Ureter (tissue), 1 donor: ENCODE results near the gene PNLIPRP3. TPM values are rescaled to one million over a fixed set of nuclear protein-coding genes. Genes with fewer than 3 reads are reported as not detected.

Source experiments
- DNase-seq: peaks from one replicate; pipeline ENCODE4 v3.0.0-alpha.2; 2020; ENCODE audit warnings: low spot score
- total RNA-seq: library from RNA; stranded (reverse); gene quantifications from one replicate; pipeline ENCODE4 v1.2.4, GENCODE V29; 2023
- donor health status: DM: yes; HTN: yes; CAD: no.

Gene PNLIPRP3
- total RNA-seq, 1 donor from 2014 or later = not detected

DNA sequence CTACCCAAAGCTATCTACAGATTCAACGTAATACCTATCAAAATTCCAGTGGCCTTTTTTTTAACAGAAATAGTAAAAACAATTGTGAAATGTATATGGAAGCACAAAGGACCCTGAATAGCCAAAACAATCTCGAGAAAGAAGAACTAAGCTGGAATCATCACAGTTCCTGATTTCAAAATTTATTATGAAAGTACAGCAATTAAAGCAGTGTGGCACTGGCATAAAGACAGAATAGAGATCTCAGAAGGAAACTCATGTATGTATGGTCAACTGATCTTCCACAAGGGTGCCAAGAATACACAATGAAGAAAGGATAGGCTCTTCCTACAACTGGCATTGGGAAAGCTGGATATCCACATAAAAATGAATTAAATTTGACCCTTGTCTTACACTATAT is 23.2 kb downstream of the PNLIPRP3 start:
- DNase-seq = no peak

GRCh38 chr10:116451711-116452337 is 24.2 kb downstream of the PNLIPRP3 start:
- DNase-seq = no peak

- DNase-seq = no peak
Measured at GRCh38 chr10:116452338-116452720, 24.7 kb downstream of the PNLIPRP3 start.

- DNase-seq = no peak
Measured at GRCh38 chr10:116457488-116457887, 29.8 kb downstream of the PNLIPRP3 start.

DNA sequence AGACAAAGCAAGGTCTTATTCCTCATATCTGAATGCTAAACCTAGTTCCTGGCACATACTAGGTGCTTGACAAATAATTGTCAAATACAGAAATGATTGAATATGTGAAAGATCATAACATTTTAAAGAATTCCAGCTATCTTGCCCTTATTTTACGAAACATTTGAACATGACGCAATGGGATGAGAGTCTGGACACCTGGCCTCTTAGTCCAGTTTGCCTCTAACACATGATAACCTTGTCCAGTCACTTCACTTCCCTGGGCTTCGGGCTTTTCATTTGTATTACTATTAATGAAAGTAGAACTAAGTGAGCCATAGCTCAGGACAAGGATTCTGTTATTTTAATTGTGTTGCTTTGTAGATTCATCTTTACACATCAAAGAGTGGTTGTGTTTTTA is 32.6 kb downstream of the PNLIPRP3 start:
- DNase-seq = no peak

DNA sequence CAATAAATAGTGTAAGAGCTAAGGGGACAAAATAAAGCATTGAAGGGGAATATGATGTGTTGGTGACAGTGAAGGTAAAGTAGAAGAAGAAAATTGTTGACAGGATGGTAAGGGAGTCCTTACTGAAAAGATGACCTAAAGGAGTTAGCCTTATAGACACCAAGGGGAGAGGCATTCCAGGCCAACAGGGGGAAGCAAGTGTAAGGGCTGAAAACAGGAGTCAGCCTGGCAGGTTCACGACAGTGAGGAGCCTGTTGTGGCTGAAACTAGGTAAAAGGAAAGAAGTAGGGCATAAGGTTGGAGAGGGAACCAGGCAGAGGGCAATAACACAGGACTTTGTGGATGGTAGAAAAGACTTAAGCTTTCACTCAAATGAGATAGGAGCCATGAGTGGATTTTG is 34.0 kb downstream of the PNLIPRP3 start:
- DNase-seq = no peak

DNA sequence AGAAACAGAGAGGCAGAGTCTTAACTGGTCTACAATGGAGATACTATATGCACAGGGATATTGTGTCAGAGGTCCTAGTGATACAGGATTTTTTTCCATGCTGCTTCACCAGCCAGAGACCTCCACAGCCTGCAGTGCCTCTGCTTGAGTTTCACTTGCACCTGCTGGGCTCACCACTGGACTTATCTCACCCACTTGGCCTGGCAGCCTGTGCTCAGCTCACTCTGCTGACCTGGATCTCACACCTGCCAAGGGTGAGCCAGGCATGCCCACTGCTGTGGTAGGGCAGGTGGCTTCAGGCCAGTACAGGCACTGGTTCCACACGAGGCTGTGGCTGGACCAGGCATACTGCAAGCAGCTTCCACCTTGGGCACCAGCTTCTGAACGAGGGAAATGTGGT is 36.6 kb downstream of the PNLIPRP3 start:
- no peak for DNase-seq

DNA sequence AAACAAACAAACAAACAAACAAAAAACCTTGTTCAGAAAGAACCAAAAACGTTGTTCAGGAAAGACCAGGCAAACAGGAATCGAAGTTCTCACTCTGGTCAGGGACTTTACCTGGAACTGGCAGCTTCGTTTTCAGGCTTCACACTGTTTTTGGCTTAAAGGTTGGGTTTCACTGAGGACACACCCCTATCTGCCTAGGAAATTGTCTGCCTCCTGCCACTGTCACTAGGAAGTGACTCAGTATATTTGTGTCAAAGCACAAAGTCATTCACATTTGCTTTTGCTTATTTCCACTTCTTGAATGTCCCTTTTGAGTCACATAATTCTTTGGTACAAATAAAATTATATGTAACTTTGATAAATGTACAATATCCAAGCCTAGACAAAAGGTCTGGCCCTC is 37.9 kb downstream of the PNLIPRP3 start:
- DNase-seq = no peak

DNA sequence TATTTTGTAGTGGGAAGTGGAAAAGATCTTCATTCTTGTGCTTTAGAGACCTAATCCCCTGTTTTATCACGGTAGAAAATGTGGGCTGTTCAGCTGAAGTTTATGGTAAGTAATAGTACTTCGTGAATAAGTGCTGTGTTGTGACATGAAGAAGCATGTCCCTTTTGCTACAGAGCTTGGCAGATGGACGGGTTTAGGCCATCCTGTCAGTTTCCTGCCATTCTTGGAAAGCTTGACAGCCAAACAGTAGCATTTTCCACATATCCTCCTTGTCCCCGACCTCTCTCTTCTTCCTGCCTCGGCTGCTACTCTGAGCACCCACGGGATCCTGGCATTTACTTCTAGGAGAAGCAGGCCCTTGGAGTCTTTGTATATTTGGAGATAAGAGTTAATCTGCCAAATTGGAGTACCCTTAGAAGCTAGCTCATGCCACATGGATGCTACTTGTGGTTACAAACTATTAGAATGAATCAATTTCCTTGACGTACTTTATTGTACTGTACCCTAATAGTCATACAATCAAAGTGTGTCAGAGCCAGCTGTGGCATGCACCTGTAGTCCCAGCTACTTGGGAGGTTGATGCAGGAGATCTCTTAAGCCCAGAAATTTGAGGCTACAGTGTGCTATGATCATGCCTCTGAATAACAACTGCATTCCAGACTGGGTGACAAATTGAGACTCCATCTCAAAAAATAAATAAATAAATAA is 39.2 kb downstream of the PNLIPRP3 start:
- no peak for DNase-seq

GRCh38 chr10:116469437-116469836 is 41.8 kb downstream of the PNLIPRP3 start:
- DNase-seq = no peak

GRCh38 chr10:116470071-116470470 is 42.4 kb downstream of the PNLIPRP3 start:
- DNase-seq = no peak

- no peak for DNase-seq
Measured at GRCh38 chr10:116470768-116471415, 43.2 kb downstream of the PNLIPRP3 start.

DNA sequence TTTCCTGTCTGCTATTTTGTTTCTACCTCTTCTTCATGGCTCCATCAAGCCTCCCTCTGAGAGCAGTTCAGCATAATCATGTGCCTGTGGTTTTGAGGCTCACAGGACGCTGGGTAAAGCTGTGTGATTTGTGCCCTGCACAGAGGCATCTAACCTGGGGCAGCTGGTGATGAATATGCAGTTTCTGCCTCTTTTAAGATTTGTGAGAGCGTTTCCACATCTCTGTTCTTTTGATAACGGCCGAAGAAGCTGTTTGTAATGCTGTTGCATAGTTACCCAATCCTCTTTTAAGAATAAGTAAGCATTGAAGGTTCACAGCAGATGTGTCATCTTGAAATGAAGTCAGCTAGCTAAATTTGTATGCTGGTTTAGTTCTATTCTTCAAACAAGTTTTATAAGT is 45.2 kb downstream of the PNLIPRP3 start:
- no peak for DNase-seq

- DNase-seq = no peak
Measured at GRCh38 chr10:116475866-116476265, 48.2 kb downstream of the PNLIPRP3 start.

DNA sequence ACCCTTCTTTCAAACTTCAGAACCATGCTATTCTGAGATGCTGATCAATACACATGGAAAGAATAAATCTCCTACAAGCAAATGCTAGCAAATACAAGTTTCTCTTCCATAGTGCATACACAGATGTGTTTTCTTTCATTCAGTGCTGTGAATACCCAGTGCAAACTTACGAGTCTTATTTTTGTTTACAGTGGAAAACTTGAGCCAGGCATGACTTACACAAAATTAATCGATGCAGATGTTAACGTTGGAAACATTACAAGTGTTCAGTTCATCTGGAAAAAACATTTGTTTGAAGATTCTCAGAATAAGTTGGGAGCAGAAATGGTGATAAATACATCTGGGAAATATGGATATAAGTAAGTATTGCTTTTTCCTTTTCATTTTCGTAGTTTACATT is 48.8 kb downstream of the PNLIPRP3 start:
- DNase-seq = no peak

DNA sequence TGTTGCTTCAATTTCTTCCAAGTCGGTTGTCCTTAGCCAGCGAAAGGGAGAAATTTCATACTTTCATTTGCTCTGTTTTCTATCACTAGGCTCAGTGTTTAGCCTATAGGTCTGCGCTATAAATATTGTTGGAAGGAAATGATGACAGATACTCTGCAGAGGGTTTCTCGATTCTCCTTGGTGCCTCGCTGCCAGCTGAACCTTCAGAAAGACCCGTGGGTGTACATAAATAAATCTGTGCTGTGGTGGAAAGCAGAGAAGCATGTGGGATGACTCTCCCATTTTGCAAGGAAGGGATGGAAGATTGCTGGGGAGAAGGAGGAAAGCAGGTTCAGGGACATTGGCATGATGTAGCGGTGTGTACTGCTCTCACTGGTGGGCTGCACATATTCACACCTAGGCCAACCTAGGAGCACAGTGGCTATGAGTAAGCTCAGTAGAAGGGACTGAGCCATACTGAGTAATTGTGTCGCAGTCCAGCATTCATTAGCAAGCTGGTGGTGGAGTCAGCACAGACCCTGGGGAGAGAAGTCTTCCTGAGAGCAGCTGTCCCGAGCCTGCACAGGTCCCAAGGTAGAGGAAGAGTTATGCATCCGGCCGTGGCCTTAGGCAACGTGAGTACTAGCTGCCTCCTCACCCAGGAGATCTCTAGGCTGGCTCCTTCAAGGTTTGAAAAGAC is 50.5 kb downstream of the PNLIPRP3 start:
- DNase-seq = no peak

- no peak for DNase-seq
Measured at GRCh38 chr10:116486770-116487448, 59.3 kb downstream of the PNLIPRP3 start.

GRCh38 chr10:116487522-116488430 is 60.1 kb downstream of the PNLIPRP3 start:
- DNase-seq = no peak

DNA sequence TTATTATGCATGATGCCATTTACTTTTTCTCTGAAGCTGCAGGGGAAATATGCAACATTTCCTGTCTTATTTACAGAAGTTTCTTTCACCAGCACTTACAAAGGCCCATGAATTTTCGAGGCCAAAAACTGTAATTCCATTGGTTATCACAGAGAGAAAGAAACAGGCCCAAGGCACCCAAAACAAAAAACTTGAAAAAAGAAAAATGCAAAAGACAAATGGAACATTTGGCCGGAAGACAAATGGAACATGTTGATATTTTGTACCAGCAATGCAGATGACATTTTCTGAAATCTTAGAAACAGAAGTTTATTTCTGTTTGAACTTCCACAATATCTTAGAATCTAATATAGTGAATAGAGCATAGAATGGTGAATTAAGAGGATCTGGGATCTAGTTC is 61.8 kb downstream of the PNLIPRP3 start:
- DNase-seq = no peak

- no peak for DNase-seq
Measured at GRCh38 chr10:116490028-116490662, 62.5 kb downstream of the PNLIPRP3 start.
